Measurements from ENCODE around the gene PLEKHM3.

Gene PLEKHM3

DNA sequence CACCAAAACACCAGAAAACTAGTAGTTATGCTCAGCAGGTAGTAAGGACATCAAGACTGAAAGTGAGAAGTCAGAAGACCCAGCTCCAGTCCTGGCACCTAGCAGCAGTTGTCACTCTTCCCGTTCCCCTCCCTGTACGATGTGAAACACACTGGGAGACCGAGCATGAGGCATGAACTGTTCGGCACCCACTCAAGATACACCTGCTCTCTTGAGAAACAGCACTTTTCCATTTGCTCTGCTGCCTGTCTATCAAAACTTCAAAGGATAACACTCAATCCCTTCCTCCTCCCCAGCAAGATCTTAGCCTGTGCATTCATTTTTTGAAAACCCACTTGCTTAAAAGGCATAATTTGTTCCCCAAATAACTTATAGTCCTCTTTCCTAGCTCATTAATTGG is 123.9 kb downstream of the PLEKHM3 start (continued):
- TF ChIP-seq ZNF121 (tag by site-specific recombination; IDR thresholded peaks at IDR 0.05) (no peak), ZBTB48 (tag by site-specific recombination; IDR thresholded peaks at IDR 0.05) (no peak), ZNF529 (tag by site-specific recombination; IDR thresholded peaks at IDR 0.05; ENCODE audit: insufficient replicate concordance) (no peak), ZNF707 (tag by site-specific recombination; IDR thresholded peaks at IDR 0.05) (no peak)
- TF ChIP-seq, protein P1, sequence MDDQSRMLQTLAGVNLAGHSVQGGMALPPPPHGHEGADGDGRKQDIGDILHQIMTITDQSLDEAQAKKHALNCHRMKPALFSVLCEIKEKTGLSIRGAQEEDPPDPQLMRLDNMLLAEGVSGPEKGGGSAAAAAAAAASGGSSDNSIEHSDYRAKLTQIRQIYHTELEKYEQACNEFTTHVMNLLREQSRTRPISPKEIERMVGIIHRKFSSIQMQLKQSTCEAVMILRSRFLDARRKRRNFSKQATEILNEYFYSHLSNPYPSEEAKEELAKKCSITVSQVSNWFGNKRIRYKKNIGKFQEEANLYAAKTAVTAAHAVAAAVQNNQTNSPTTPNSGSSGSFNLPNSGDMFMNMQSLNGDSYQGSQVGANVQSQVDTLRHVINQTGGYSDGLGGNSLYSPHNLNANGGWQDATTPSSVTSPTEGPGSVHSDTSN (CRISPR knock-in tag; IDR thresholded peaks at IDR 0.05), result no peak

- H3K27ac ChIP-seq (ENCODE audit: extremely low read depth, low read depth, low read length), result no peak overlapping the region
- TF ChIP-seq IKZF3 (tag by site-specific recombination; IDR thresholded peaks at IDR 0.05) (no peak), ZBTB20 (tag by site-specific recombination; IDR thresholded peaks at IDR 0.05) (no peak), ZBTB49 (tag by site-specific recombination; IDR thresholded peaks at IDR 0.05; ENCODE audit: low read depth) (no peak), SP7 (tag by site-specific recombination; IDR thresholded peaks at IDR 0.05) (no peak), OVOL3 (tag by site-specific recombination; IDR thresholded peaks at IDR 0.05) (no peak), ZNF530 (tag by site-specific recombination; IDR thresholded peaks at IDR 0.05; ENCODE audit: low read depth) (no peak), RBAK (tag by site-specific recombination; IDR thresholded peaks at IDR 0.05) (no peak), ZNF311 (tag by site-specific recombination; IDR thresholded peaks at IDR 0.05; ENCODE audit: borderline replicate concordance) (no peak)
- TF ChIP-seq, protein P2, sequence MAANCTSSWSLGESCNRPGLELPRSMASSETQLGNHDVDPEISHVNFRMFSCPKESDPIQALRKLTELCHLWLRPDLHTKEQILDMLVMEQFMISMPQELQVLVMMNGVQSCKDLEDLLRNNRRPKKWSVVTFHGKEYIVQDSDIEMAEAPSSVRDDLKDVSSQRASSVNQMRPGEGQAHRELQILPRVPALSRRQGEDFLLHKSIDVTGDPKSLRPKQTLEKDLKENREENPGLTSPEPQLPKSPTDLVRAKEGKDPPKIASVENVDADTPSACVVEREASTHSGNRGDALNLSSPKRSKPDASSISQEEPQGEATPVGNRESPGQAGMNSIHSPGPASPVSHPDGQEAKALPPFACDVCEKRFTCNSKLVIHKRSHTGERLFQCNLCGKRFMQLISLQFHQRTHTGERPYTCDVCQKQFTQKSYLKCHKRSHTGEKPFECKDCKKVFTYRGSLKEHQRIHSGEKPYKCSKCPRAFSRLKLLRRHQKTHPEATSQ (tag by site-specific recombination; IDR thresholded peaks at IDR 0.05), result no peak
- peaks cover 0 to 13% of the 10 kb centered on the region in 2 experiments; a peak in 2 of 3 replicates for H3K36me3 ChIP-seq (ENCODE audit: control insufficient read depth in 2 of 2, insufficient read depth in 1 of 2, low read length in 2 of 2)
- ChIA-PET CTCF (interaction anchor here (0.6 to 1.2 kb wide), 2 partner anchors 152 to 179 kb away, joined by 3 read pairs; no protein-coding TSS in a partner anchor), POLR2A (interaction anchor here (0.7 kb wide), 1 partner anchor 114 kb away, joined by 4 read pairs; no protein-coding TSS in a partner anchor)
- no peak overlapping the region for H3K4me3 ChIP-seq (ENCODE audit: low read depth, low read length)
- H3K4me1 ChIP-seq (ENCODE audit: control insufficient read depth, insufficient read depth, low read length), result peaks cover 8% of the 10 kb centered on the region; the same call in 1 of the 2 replicates
- no peaks in the 10 kb centered on the region for H3K9me3 ChIP-seq (ENCODE audit: control insufficient read depth, insufficient read depth, low read depth, low read length)
Measured at GRCh38 chr2:207898354-207898695, 127.0 kb downstream of the PLEKHM3 start.

DNA sequence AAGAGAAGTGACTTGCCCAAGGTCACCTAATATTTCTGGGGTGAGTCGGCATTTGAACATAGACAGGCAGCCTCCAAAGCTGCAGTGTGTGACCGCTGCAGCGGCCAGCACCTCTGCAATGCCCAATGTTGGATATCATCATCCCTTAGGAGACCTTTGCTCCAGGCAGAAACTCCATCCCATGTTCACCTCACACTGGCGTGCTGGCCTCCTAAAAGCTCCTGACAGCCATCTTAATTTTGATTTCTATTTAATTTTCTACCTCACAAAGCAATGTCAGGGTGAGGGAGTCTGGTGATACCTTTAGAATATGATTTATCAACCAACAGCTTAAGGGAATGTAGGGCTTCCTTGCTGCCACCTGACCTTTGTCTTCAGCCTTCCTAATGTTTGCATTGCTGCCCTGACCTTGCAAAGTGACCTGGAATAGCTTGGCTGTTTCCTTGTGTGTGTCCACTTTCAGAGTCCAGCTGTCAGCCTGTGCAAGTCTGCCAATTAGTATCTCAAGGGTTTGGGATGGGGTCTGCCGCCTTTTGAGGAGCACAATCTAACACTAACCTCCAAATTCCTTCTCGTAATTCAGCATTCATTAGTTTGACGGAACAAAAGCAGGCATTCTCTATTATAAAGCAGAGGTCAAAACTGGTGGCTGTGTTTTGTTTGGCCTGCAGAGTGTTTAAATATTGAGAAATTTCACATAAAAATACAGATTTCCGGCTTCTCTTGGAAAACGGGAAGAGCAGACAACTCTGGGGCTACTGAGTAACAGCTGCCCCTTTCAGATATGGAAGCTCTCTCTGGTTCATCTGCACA is 127.6 kb downstream of the PLEKHM3 start:
- Histone ChIP-seq H3K36me3 (ENCODE audit: control insufficient read depth in 2 of 2, insufficient read depth in 1 of 2, low read length in 2 of 2) (peaks cover 0 to 13% of the 10 kb centered on the region in 2 experiments; a peak in 2 of 3 replicates), H3K4me3 (ENCODE audit: low read depth, low read length) (no peak overlapping the region), H3K9me3 (ENCODE audit: control insufficient read depth, insufficient read depth, low read depth, low read length) (no peaks in the 10 kb centered on the region), H3K4me1 (ENCODE audit: control insufficient read depth, insufficient read depth, low read length) (peaks cover 8% of the 10 kb centered on the region; the same call in 1 of the 2 replicates), H3K27ac (ENCODE audit: extremely low read depth, low read depth, low read length) (no peak overlapping the region)
- POLR2A ChIA-PET, result interaction anchor here (0.7 kb wide), 1 partner anchor 114 kb away, joined by 4 read pairs; no protein-coding TSS in a partner anchor
- CTCF ChIA-PET, result interaction anchor here (0.5 to 1.2 kb wide), 5 partner anchors 21 to 175 kb away, joined by 3 read pairs; no protein-coding TSS in a partner anchor
- no peak for TF ChIP-seq ZBTB1 (tag by site-specific recombination; IDR thresholded peaks at IDR 0.05)
- no peak for TF ChIP-seq ZNF423 (tag by site-specific recombination; IDR thresholded peaks at IDR 0.05)
- no peak for TF ChIP-seq ZNF202 (tag by site-specific recombination; IDR thresholded peaks at IDR 0.05; ENCODE audit: borderline replicate concordance)
- no peak for TF ChIP-seq MEIS1 (CRISPR knock-in tag; IDR thresholded peaks at IDR 0.05; ENCODE audit: borderline replicate concordance)
- no peak for TF ChIP-seq ZFP41 (tag by site-specific recombination; IDR thresholded peaks at IDR 0.05; ENCODE audit: borderline replicate concordance)
- TF ChIP-seq IKZF3 (tag by site-specific recombination; IDR thresholded peaks at IDR 0.05), result no peak
- no peak for TF ChIP-seq ZNF132 (tag by site-specific recombination; IDR thresholded peaks at IDR 0.05; ENCODE audit: borderline replicate concordance)
- no peak for TF ChIP-seq KLF10 (tag by site-specific recombination; IDR thresholded peaks at IDR 0.05)
- TF ChIP-seq HOXC10 (CRISPR knock-in tag; IDR thresholded peaks at IDR 0.05), result no peak
- no peak for TF ChIP-seq ZNF580 (tag by site-specific recombination; IDR thresholded peaks at IDR 0.05)
- TF ChIP-seq GLIS2 (tag by site-specific recombination; IDR thresholded peaks at IDR 0.05), result no peak
- TF ChIP-seq, protein P3, sequence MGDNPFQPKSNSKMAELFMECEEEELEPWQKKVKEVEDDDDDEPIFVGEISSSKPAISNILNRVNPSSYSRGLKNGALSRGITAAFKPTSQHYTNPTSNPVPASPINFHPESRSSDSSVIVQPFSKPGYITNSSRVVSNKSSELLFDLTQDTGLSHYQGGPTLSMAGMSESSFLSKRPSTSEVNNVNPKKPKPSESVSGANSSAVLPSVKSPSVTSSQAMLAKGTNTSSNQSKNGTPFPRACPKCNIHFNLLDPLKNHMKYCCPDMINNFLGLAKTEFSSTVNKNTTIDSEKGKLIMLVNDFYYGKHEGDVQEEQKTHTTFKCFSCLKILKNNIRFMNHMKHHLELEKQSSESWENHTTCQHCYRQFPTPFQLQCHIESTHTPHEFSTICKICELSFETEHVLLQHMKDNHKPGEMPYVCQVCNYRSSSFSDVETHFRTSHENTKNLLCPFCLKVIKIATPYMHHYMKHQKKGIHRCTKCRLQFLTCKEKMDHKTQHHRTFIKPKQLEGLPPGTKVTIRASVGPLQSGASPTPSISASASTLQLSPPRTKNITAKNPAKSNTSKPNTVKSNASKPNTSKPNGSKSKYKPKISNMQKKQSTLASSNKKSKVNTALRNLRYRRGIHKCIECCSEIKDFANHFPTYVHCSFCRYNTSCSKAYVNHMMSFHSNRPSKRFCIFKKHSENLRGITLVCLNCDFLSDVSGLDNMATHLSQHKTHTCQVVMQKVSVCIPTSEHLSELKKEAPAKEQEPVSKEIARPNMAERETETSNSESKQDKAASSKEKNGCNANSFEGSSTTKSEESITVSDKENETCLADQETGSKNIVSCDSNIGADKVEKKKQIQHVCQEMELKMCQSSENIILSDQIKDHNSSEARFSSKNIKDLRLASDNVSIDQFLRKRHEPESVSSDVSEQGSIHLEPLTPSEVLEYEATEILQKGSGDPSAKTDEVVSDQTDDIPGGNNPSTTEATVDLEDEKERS (tag by site-specific recombination; IDR thresholded peaks at IDR 0.05), result no peak
